Measurements from ENCODE around the gene MMGT1.

MMGT1 gene

DNA sequence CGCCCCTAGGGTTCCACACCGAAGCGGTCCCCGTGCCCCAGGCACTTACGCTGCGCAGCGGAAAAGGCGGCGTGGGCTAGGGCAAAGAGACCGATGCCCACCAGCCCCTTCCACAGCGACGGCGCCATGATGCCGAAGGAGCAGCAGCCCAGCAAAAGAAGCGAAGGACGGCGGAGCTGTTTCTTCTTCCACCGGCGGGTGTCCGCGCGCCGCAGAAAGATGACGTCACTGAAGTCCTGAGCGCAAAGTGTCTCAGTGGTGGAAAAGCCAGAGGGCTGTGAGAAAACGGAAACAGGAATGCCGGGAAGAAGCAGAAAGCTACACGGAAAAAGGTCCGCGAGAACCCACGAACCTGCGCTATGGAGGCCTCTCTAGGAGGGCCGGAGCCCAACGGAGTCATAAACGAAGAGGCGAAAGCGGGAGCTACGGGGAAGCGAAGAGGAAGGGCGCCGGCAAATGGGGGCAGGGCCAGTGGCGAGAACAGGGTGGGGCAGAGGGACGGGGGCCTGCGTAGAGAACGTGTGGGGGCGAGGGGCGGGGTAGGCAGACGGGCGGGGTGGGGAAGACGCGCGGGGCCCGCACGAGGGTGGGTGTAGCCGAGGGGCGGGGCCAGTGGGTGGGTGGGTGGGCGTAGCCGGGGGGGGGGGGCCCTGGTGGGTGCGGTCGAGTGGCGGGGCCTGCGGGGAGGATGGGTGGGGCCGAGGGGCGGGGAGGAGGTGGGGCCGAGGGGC lies at the start of gene MMGT1:
Gene MMGT1 (minus strand): TSS at position 441 of the 731 bp plus-strand sequence. CDS start 313 bp downstream, at position 128.
- DNase-seq: peak; percentile 78

DNA sequence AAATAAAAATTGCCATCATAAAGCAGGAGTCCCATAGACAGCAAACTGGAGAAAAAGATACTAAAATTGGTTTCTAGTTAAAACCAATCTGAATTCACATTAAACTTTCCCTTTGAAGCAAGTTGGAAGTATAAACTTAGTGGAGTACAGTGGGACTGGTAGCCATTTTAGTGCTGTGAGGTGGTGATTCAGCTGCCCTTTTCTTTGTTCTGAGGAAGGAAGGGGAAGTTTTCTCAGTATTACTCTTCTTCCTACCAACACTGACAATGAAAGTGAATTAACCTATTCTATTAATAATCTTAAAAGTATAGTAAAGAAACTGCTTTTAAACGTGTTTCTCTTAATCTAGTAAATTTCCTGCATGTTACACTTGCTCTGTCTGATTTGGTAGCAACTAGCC lies 48.1 kb upstream of the MMGT1 start:
- no peak for DNase-seq

DNA sequence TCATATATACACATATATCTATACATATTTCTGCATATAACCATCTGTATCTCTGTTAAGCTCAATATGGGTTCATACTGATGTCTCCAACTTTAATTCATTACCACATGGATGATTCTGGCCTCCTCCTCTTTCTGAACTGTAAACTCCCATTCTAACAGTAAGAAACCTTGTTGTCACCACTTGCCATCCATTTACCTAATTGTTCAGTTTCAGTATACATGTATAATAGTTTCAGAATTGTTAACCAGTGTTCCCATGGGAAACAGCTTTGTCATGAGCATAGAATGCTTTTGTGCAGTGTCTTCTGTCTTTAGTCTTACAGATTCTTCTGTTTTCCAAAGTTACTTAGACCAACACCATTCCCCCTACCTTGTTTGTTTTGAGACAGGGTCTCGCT lies 47.4 kb upstream of the MMGT1 start:
- DNase-seq: no peak

DNA sequence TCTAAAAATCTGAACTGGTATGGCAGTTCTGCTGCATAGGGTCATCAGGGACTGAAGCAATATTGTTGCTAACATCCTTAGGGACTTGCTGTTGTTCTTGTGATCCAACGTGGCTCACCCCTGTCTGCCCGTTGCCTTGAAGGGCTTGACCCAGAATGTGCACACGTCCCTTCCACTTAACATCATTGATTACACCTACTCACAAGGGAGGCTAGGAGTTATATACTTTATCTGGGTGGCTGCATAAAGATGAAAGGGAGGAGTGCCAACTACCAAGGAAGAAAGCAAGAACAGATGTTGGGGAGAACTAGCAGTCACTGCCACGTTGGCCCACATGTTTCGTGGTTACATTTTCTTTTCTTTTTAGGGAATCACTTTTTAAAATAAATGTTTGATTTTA lies 45.4 kb upstream of the MMGT1 start:
- DNase-seq: no peak

DNA sequence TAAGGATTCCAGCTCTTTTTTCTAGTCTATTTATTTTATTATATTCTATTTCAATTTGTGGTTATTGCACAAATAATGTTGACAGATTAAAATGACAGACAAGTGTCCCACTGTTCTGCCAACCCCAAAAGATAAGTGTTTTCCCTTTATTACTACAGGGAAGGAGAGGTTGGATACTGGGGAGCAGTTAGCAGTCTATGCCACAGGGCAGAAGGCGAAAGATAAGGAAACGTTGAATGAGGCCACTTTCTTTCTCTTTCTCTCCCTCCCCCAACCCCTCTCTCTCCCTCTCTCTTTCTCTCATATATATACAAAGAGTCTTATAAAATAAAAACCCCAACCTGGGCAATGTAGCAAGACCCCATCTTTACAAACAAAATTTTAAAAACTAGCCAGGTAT lies 43.1 kb upstream of the MMGT1 start:
- DNase-seq: no peak

DNA sequence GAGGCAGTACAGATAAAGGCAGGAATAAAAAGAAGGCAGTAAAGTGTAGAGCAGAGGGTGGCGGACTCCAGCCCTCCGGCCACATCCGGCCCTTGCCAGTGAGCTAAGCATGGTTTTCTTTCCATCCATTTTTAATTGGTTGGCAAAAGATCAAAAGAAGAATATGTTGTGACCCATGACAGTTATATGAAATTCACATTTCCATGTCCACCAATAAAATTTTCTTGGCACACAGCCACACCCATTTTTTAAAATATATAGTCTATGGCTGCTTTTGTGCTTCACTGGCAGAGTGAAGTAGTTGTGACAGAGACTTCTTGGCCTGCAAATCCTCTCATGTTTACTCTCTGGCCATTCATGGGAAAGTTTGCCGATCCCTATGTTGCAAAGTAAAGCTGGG lies 41.2 kb upstream of the MMGT1 start:
- no peak for DNase-seq

DNA sequence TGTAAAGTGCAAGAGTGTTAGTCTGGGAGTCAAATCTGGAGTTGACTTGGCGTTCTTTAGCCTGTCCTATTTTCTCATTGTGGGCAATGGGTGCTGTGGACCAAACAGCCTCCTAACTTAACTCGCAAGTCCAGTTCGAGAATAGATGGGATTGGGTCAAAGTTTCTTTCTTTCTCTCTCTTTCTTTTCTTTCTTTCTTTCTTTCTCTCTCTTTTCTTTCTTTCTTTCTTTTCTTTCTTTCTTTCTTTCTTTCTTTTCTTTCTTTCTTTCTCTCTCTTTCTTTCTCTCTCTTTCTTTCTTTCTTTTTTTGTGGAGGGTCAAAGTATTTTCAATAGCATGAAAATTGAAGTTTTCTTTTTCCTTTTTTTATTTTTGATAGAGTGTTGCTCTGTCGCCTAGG lies 14.5 kb upstream of the MMGT1 start:
- DNase-seq: no peak

DNA sequence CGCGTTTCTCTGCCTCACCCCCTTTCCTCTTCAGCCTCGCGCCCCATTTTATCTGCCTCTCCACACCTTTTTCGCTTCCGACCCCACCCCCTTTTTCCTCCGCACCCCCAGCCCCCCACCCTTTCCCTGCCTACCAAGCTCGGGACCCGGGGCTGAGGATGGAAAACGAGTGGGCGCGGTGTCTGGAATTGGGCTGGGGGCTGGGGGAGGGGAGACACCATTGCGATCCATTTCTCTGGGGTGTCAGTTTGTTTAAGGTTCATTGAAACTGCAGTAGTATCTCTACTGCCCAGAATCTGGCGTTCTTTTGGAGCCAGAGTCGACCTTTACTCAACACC lies 12.2 kb upstream of the MMGT1 start:
- no peak for DNase-seq

DNA sequence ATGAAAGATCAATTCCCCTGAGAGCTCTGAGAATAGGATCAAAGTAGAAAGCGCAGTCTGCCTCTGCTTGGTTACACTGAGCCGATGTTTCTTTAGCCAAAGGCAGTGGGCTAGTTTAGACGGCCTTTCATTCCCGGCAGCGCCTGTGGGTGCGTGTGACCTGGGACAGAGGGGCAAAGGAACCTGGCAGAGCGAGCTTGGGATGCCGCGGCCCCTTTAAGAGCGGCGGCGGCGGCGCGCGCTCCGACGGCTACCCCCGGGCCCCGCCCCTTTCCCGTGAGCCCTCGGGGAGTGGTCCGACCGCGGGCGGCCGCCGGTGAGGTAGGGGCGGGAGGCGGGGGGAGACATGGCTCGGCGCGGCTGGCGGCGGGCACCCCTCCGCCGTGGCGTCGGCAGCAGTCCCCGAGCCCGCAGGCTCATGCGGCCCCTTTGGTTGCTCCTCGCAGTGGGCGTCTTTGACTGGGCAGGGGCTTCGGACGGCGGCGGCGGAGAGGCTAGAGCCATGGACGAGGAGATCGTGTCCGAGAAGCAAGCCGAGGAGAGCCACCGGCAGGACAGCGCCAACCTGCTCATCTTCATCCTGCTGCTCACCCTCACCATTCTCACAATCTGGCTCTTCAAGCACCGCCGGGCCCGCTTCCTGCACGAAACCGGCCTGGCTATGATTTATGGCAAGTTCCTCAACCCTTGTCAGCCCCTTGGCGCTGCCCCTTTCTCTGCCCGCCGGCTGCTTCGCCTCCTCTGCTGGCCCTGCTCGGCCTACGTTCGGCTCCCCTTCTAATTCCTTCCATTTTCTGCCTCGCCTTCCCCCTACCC lies 11.6 kb upstream of the MMGT1 start, which contains the start of gene SLC9A6:
Gene SLC9A6 (plus strand): TSS at position 279 of the 816 bp plus-strand sequence. CDS start 224 bp downstream, at position 503.
- peak; percentile 46 for DNase-seq

DNA sequence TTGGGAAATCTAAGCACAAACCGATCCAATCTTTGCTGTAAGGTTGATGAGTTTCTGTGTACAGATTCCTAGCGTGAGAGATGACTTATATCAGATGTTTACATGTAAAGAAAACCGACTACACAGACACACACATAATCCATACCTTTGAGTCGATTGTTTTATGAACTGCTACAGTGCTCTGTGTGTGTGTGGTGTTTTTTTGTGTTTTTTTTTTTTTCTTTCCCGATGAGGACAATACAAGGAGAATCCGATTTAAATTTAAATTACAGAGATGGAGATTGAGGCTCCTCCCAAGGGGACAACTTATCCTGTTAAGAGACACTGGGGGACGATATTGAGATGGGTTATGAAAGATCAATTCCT lies 11.0 kb upstream of the MMGT1 start:
- DNase-seq: no peak

DNA sequence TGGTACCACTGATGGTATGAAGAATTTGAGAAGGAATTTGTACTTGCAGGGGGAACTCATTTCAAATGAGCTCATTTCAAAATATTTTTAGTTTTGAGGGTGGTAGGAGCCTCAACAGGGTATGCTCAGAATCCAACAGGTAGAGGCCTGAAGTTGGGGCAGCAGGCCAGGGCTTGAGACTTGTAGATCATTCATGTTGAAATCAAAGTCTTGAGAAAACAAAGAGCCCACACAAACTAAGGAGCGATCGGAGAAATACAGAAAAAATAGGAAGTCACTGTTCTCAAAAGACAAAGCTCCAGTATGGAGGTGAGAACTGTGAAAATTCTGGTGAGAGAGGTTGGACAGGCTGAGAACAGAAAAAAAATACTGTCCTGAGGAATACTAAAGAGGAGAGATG lies 10.5 kb upstream of the MMGT1 start:
- no peak for DNase-seq

DNA sequence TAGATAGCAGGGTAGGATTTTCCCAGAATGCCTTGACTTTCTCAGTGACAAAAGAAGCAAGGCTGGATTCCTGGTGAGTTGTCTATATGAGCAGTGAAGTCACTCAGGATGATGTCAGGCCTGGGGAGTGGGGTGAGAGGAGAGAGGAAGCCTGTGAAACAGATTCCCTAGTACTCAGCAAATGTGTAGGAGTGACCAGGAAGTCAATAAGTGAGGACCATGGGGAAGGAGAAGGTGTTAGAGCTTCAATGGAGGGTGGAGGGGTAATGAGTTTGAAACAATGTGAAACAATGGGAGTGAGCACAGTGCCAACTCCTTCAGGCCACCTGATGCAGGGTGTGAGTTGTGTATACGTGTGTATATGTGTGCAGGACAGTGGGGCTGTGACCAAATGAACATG lies 9.1 kb upstream of the MMGT1 start:
- no peak for DNase-seq

DNA sequence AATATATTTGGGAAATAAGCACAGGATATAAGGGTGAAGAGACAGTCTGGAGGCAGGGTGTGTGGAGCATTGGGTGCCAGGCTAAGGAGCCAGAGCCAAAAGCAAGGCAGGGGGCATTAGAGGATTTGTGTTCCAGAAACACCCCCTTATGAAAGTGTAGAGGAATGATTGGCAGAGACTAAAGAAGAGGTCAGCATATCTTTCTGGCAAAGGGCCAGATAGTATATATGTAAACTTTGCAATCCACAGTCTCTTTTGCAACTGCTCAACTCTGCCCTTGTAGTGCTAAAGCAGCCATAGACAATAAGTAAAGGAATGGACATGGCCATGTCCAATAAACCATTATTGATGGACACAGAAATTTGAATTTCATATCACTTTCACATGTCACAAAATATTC lies 7.9 kb upstream of the MMGT1 start:
- no peak for DNase-seq

DNA sequence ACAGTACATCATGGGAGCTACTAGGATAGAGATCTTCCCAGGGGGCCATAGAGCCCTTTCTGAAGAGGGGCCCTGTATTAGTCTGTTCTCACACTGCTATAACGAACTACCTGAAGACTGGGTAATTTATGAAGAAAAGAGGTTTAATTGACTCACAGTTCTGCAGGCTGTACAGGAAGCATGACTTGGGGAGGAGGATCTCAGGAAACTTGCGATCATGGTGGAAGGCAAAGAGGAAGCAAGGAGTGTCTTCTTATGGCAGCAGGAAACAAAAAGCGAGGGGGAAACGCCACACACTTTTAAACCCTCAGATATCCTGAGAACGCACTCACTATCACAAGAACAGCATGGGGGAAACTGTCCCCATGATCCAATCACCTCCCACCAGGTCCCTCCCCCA lies 7.2 kb upstream of the MMGT1 start:
- no peak for DNase-seq

DNA sequence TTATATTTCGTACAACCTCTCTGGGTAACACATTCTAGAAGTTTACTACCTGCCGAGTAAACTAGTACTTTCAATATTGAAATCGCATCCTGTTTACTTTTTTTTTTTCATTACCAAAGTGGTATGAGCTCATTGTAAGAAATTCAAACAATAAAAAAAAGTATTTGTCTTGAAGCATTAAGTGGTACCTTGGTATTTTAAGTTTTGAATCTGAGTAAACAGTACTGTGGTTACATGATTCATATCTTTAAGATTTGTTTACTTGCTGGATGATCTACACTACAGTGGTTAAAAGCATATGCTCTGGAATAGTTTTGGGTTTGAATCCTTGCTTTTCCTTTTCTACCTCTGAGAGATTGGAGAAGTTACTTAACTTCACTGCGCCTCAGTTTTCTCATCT lies 3.8 kb upstream of the MMGT1 start:
- no peak for DNase-seq

DNA sequence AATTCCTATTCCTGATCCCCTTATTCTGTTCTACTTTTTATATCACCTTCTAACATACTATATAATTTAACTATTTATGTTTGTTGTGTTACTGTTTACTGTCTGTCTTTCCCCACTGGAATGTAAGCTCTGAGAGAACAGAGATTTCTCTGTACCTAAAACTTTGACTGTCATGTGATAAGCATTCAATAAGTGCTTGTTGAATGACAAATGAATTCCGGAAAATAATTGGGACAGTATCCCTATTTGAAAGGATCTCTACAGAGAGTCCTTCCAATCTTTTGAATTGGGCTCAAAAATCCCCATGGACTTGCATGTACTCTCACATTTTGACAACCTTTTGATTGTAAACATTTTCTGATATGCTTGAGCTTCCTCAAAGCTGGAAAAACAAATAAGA lies 1.6 kb upstream of the MMGT1 start:
- no peak for DNase-seq

DNA sequence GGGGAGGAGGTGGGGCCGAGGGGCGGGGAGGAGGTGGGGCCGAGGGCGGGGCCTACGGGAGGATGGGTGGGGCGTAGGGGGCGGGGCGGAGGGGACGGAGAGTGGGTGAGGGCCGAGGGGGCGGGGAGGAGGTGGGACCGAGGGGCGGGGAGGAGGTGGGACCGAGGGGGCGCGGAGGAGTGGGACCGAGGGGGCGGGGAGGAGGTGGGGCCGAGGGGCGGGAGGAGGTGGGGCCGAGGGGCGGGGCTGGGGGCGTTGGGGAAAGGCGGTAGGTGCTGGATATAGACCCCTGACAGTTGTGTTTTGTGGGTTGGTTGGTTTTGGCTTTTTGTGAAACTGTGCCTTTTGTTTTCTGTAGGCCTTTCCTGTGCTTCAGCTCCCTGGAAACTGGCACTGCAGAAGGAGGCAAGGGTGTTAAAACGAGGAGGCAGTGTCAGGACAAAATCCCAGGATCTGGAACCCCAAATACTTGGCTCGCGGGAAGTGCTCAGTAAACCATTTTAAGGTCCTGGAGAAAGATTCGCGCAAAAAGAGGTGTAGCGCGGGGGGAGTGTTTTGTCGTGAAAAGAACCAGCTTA lies 580 bp upstream of the MMGT1 start:
- DNase-seq: peak; percentile 44

DNA sequence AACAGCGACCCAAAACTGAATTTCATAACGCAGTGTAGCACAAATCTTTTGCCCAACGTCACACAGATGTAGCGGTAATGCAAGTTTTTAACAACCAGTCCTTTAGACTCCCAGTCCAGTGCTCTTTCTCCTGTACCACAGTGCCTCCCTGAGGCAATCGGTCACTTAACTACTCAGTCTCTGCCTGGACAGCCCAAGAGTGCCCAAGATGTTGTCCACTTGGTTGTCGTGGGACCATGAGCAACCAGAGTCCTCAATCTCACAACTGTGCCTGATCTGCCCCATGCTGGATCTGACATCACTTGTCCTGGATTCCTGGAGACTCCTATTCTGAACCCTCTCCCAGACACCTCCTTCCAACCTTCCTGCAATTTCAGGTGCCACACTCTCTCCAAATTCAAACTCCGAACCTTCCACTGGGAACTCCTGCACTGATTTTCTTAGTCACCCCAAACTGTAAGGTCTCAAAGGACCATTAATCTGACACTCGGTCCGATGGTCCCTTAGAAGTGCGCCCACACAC lies 702 bp downstream of the MMGT1 start:
- DNase-seq: no peak

DNA sequence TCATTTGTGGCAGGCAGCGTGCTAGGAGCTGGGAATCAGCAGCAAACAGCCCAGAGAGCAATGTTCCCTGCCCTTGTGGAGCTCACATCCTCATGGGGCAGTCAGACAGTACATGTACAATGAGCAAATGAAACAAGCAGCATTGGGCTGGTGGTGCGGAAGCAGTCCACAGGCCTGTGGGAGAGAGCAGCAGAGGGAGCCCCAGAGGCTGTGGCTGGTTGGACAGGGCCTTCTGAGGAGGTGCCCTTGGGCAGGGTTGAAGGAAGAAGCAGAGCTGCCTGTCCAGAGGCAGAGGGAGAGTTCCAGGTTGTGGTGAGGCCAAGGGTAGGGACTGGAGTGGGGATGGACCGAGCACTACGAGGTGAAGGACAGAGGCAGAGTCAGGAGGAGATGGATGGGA lies 22.5 kb downstream of the MMGT1 start:
- DNase-seq: no peak

DNA sequence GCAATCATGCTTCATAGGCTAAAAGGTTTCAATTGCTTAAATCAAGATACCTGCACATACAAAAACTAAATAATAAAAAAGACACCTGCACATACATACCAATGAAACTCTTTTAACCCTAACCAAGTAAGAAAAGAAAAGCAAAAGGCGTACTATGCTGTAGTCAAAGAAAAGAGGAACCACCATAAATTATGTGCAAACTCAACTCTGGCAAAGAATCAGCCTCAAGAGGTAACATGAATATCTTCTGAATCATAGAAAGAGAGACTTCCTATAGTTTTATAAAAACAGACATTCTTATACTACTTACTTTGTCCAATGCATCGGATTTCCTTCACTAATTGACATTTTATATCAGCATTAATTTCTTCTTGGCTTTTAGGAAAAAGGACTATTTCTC lies 29.3 kb downstream of the MMGT1 start:
- DNase-seq: no peak

DNA sequence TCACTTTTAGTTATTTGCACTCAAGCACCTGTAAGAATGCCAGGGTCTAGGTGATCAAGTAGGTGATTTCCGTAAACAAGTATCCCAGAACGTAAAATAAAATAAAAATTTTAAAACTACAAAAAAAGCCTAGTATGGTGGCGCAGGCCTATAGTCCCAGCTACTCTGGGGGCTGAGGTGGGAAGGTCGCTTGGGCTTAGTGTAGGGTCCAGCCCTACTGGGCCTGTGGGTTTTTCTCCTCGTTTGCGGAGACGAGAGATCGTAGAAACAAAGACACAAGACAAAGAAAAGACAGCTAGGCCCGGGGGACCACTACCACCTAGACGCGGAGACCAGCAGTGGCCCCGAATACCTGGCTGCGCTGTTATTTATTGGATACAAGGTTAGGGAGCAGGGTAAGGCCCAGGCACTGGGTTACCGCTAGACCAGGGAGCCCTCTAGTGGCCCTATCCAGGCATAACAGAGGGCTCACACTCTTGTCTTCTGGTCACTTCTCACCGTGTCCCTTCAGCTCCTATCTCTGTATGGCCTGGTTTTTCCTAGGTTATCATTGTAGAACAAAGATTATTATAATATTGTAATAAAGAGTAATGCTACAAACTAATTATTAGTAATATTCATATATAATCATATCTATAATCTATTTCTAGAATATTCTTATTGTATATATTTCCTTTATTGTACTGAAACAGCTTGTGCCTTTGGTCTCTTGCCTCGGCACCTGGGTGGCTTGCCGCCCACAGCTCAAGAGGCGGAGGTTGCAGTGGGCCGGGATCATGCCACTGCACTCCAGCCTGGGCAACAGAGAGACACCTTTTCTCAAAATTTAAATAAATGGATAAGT lies 41.9 kb downstream of the MMGT1 start:
- no peak for DNase-seq

DNA sequence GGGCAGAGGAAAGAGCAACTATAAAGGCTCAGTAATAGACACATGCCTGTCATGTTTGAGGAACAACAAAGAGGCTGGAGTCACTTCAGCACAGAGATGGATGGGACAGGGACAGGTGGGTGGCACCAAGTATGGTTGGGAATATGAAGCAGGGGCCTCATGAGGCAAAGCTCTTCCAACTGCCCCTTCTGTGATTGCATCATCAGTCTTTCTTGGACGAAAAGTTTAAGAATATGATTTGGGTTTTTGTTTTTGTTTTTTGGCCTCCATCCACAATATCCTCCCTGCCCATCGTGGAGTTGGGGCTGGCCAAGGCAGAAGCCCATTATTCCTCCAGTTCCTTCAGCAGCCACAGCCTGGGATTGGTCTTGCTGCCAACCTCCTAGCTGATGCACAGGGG lies 45.9 kb downstream of the MMGT1 start:
- no peak for DNase-seq

DNA sequence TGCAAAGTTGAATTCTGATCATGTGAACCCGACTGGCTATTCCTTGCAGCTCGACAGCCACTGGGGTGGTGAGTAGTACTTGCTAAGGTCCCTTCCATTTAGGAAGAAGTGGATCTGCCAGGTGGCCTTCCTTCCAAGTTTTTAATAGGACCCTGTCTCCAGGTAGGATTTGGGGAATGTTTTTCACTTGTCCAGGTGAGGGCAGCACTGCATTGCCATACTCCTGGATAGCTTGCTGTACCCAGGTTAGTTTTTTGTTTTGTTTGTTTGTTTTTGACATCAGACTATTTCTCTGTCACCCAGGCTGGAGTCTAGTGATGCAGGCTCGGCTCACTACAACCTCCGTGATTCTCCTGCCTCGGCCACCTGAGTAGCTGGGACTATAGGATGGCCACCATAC lies 50.4 kb downstream of the MMGT1 start:
- no peak for DNase-seq
